T-helper 1 cell (primary cell): ENCODE measurements around the gene KDM4C.
A peak's percentile ranks its signal among the peaks of the same experiment; 100 is the strongest.

ENCODE experiments used
- DNase-seq, 5 donors: peaks; one replicate each; pipeline ENCODE4 v3.0.0-alpha.2; 2012 to 2020

Gene KDM4C

DNA sequence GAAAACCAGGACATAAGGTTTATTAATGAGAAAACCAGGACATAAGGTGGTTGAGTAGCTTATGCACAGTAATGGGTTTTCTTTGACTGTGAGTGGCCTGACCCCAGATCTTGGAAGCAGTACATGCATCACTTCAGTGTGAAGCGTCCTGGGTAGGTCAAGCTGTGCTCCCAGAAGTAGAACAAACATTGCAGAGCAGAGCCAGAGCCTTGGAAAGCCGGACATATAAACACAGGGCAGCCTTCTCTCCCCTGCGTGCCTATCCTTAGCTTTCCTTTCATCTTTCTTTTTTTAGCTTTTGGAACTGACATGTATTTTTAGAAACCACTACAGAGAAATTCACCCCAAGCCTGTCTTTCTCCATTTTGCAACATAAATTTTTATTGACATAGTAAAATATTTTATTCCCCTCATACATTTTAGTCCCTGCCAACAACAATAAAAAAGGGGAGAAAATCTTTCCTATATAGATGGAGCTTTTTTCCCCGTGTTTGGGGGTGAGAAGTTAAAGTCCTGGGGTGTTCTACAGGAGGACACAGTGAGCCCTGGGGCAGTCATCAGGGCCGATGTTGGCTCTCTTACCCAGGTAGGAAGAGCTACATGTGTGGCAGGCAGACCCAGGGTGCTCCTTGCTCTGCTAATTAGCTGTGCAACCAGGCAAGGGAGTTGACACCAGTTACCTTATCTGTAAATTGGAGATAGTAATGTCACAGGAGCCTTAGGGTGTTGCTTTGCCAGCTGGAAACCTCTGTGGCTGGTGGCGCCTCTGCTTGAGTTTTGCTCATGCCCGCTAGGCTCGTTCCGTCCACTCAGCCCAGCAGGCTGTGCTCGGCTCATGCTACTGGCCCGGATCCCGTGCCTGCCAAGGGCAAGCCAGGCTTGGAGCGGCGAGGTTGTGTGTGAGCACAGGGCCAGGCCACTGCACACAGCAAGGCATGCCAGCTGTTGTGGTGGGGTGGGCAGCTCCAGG lies 389.6 kb downstream of the KDM4C start:
- no peak for DNase-seq

- no peak for DNase-seq
Observed at GRCh38 chr9:7148243-7148765, 390.5 kb downstream of the KDM4C start.

DNA sequence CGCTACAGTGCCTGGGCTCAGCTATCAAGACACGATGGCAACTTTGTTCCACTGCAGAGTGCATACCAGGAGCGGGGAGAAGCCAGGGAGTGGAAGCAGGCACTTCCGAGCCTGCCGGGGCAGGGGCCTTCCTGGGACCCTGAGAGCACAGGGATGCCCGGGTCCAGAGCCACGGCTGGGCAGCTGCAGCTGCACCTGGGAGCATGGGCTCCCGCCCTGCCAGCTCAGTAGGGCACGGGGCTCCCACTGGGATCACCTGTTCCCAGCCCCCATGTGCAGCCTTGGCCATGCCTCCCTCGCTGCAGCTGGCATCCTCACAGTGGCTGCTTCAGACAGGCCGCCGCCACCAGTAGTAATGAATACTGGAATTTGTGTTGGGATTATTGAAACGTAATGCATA lies 391.5 kb downstream of the KDM4C start:
- DNase-seq = no peak

DNA sequence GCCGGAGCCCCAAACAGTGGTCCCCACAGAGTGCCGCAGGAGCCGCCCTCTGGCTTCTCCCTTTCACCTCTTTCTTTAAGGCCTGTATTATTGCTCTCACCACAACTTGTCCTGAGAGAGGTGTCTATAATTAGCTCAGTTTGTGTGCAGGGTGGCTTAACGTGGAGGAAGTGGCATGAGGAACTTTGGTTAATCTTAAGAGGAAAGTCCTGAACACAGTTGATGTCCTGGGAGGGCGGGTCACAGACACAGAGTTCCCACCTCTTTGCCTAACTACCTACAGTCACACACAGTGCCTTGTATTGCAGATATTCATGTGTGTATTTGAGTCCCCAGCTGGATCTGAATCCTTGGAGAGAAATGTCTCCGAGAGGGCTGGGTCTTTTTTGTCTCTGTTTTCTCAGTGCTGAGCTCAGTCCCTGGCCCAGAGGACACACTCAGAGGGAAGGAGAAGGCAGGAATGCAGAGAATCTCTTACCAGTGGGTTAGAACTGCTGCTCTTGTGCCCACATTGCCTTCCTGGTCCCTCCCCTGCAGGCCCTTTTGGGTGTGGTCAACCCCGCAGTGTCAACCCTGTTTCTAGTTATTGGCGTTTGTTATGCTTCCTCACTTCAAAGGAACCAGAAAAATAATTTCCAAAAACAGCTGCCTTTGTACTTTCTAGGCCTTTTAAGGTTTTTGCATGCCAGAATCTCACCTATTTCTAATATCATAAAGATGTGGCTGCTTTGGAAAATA lies 392.5 kb downstream of the KDM4C start:
- DNase-seq = peak in 1 of 5 donors; percentile 59

- no peak for DNase-seq
Observed at GRCh38 chr9:7153134-7153533, 395.4 kb downstream of the KDM4C start.

DNA sequence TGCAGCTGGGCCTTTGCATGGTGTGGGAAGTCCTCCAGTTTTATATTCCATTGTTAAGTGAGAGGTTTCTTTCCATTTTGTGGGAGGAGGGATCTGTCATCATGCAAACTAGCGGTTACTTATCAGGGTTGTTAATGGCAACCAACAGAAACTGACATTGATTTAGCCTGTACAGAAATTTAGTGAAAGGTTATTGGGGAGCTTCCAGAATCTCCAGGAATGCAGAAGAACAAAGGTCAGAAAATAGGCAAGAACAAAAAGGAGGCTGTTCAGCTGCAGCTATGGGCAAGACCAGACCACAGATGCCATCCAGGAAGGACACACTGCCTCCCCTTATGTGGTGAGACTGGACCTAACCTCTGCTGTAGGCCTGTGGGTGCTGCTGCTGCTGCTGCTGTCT lies 395.8 kb downstream of the KDM4C start:
- DNase-seq = no peak

- no peak for DNase-seq
Observed at GRCh38 chr9:7154003-7154619, 396.3 kb downstream of the KDM4C start.

- no peak for DNase-seq
Observed at GRCh38 chr9:7154650-7155049, 396.9 kb downstream of the KDM4C start.

DNA sequence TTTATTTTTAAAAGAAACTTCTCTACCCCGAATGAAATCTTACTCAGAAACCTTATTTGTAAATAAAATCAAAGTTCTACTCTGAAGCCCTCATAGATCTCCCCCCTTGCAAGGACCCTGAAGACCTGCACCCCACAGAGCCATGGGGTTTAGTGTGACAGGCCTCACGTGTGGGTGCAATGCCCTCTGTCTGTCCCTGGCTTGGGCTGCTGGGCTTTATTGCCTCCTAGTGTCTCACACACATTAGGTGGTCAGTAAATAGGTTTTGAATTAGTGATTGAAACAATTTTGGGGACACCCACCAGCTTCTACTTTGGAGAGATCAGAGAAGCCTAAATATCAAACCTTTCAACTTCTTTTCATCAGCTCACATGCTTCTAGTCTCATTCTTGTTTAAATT lies 403.7 kb downstream of the KDM4C start:
- no peak for DNase-seq

- no peak for DNase-seq
Observed at GRCh38 chr9:7163932-7164331, 406.2 kb downstream of the KDM4C start.

DNA sequence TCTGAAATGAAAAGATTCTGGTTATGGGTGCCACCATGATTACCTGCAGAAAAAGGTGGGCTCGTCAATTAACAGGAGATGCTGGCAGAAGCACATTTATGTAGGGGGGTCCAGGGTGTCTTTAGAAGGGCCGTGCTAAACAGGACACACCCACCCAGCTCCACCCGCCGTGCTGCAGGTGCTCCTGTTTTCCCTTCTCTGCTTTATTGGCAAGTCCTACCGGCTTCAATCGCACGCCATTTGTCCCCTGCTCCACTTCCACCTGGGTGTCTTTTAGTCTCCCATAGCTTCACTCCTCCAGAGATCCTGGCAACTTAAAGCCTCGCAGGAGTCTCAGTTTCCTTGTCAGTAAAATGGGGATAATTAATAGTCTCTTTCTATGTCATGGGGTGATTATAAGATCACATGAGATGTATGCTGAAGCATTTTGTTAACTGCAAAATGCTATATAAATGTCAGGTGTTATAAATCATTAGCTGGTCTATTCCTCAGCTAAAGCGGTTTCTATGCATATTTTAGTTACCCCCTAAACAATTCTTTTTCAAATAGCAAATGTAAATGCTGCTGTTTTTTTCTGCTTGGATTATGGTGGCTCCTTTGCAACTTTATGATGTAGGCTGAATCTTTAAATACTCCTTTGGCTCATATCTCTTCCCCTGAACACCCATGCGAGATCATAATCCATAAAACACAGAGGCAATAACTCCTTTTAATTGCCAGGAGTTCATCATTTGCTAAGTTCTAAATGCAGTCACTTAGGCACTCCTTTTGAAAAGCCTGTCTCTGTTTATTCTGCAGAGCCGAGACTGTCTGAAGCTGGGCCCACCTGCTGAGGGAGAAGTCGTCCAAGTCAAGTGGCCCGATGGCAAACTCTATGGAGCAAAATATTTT lies 406.9 kb downstream of the KDM4C start:
- no peak for DNase-seq

GRCh38 chr9:7165331-7165975 lies 407.7 kb downstream of the KDM4C start:
- no peak for DNase-seq

GRCh38 chr9:7166074-7166473 lies 408.3 kb downstream of the KDM4C start:
- no peak for DNase-seq

DNA sequence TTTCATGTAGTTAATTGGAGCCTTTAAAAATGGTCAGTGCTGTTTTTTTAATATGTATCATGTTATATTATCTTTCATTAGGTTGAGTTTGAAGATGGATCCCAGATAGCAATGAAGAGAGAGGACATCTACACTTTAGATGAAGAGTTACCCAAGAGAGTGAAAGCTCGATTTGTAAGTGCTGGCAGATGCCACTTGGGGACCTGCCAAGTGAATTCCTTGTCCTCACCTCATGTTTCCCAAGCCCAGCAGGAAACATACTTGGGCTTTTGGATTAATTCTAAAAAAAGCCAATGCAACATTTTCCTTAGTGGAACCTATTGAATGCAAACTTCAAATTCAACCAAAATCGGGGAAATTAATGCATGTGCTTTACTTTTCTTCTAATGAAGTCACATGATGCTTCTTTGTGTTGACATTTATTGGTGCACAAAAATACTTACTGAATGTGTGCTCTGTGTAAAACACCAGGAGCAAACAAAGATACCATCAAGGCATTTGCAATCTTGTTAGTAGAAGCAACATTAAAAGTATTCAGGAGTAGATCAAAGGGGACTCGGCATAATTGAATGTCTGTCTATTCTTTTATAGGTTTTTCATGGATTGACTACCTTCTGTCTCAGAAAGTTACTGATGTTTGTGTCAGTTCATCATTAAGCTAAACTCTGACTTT lies 412.1 kb downstream of the KDM4C start:
- DNase-seq = no peak

GRCh38 chr9:7171396-7172153 lies 413.8 kb downstream of the KDM4C start:
- DNase-seq = no peak

DNA sequence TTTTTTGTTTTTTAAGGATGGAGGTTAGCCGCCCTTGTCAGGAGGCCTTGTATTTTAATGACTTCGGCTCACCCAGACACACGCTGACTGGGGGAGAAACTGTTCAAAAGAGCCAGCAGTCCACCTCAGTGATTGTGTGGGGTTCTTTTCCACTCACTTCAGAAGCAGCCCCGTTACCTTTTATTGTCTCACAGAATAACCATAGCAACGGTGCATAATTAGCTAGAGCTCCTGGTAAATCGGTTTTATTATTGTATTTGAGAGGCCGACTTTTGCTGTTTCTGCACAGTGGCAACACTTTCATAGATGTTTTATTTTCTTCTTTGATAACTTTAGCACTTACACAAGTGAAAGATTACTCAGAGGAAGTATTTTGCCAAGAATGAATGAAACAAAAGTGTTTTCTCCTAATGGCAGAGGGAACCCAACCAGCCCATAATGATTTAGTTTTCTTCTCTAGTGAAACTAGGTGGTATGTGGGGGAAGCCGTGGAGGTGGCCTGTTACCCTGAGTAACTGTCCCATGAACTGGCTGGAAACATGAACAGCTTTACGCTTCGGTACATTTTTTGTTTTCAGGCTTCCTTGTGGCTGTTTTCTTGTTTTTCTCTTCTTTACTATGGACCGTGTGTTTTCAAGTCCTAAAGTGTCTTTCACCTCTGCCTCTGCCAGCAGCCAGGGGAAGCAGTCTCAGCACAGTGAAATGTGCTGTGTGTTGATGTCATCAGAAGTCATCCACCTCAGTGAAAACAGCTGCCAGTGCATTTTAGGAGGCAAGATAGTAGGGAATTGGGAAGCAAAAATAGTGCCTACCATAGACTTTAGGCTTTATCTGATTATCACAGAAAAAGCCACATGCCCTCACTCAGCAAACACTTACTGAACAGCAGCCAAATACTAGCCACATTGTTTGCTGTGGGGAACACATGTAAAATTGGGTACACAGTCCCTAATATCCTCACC lies 414.7 kb downstream of the KDM4C start:
- no peak for DNase-seq

GRCh38 chr9:7173139-7173538 lies 415.4 kb downstream of the KDM4C start:
- no peak for DNase-seq

DNA sequence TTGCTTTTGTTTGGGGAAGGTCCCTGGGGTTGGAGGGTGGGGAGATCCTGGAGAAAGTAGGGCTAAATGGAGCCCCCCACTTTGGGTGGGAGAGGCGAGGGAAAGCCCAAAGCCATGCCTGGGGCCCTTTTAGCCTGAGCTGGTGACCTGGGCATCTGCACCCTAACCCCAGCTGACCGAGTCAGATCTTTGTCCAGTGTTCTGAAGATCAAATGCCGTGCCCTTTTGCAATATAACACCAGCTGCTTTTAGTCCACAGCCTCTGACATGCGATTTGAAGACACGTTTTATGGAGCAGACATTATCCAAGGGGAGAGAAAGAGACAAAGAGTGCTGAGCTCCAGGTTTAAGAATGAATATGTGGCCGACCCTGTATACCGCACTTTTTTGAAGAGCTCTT lies 416.5 kb downstream of the KDM4C start:
- DNase-seq = no peak

DNA sequence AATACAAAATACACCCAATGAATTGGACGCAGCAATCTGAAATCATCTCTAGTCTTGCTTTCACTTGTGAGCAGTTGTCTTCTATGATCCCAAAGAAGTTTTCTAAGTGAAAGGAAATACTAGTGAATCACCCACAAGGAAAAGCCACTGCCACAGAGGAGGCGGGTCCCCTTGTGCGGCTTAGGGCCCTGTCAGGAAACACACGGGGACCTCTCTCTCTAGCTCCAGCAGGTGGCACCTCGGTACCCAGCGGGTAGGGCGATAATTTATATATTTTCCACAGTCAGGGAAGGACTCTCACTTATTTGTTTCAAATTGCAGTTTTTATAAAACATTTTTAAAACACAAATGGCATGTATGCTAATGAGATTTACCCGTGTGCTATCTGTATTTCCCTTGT lies 417.1 kb downstream of the KDM4C start:
- no peak for DNase-seq
